ENCODE data around the gene MECP2.

DNA sequence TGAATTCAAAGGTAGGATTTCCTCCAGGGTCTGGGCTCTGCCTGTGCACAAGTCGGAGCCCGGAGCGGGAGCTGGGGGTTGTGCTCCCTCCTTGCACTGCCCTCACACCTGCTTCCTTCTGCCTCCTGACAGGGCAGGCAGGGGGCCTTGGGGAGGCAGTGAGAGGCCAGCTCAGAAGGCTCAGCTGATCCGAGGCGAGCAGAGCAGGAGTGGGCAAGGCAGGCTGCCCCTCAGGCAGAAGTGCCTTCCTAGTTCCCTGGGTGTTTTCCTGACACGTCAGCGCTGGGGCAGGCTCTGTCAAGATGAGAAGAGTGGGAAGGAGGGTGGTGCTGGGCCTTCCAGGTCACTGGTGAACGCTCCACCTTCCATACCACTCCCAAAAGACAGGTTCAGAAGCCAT is 72.3 kb downstream of the MECP2 start:
- TF ChIP-seq, protein P1, sequence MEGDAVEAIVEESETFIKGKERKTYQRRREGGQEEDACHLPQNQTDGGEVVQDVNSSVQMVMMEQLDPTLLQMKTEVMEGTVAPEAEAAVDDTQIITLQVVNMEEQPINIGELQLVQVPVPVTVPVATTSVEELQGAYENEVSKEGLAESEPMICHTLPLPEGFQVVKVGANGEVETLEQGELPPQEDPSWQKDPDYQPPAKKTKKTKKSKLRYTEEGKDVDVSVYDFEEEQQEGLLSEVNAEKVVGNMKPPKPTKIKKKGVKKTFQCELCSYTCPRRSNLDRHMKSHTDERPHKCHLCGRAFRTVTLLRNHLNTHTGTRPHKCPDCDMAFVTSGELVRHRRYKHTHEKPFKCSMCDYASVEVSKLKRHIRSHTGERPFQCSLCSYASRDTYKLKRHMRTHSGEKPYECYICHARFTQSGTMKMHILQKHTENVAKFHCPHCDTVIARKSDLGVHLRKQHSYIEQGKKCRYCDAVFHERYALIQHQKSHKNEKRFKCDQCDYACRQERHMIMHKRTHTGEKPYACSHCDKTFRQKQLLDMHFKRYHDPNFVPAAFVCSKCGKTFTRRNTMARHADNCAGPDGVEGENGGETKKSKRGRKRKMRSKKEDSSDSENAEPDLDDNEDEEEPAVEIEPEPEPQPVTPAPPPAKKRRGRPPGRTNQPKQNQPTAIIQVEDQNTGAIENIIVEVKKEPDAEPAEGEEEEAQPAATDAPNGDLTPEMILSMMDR (IDR thresholded peaks at IDR 0.05): no peak
- TF ChIP-seq, protein P2, sequence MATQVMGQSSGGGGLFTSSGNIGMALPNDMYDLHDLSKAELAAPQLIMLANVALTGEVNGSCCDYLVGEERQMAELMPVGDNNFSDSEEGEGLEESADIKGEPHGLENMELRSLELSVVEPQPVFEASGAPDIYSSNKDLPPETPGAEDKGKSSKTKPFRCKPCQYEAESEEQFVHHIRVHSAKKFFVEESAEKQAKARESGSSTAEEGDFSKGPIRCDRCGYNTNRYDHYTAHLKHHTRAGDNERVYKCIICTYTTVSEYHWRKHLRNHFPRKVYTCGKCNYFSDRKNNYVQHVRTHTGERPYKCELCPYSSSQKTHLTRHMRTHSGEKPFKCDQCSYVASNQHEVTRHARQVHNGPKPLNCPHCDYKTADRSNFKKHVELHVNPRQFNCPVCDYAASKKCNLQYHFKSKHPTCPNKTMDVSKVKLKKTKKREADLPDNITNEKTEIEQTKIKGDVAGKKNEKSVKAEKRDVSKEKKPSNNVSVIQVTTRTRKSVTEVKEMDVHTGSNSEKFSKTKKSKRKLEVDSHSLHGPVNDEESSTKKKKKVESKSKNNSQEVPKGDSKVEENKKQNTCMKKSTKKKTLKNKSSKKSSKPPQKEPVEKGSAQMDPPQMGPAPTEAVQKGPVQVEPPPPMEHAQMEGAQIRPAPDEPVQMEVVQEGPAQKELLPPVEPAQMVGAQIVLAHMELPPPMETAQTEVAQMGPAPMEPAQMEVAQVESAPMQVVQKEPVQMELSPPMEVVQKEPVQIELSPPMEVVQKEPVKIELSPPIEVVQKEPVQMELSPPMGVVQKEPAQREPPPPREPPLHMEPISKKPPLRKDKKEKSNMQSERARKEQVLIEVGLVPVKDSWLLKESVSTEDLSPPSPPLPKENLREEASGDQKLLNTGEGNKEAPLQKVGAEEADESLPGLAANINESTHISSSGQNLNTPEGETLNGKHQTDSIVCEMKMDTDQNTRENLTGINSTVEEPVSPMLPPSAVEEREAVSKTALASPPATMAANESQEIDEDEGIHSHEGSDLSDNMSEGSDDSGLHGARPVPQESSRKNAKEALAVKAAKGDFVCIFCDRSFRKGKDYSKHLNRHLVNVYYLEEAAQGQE (IDR thresholded peaks at IDR 0.05; ENCODE audit: insufficient read depth in 1 of 2, low read depth in 2 of 2, low read length in 1 of 2): no peak
